ENCODE measurements around the gene GALP.

DNA sequence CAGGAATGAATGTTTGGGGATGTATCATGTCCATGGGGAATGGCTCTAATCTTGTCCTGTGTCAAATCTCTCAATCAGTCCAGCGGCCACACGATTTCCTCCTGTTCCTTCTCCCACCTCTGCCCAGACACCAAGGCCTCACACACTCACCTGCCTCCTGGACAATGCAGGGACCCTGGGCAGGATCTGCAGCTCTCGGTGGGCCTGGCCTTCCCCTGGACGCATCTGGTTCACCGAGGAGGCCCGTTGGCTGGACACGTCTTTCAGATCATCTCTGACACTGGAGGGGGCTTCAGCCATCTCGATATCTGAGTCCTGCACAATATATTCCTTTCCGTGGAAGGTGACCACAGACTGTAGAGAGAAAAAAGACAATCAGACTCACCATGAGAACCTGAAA is 47.7 kb downstream of the GALP start:
- TF ChIP-seq, protein P1, sequence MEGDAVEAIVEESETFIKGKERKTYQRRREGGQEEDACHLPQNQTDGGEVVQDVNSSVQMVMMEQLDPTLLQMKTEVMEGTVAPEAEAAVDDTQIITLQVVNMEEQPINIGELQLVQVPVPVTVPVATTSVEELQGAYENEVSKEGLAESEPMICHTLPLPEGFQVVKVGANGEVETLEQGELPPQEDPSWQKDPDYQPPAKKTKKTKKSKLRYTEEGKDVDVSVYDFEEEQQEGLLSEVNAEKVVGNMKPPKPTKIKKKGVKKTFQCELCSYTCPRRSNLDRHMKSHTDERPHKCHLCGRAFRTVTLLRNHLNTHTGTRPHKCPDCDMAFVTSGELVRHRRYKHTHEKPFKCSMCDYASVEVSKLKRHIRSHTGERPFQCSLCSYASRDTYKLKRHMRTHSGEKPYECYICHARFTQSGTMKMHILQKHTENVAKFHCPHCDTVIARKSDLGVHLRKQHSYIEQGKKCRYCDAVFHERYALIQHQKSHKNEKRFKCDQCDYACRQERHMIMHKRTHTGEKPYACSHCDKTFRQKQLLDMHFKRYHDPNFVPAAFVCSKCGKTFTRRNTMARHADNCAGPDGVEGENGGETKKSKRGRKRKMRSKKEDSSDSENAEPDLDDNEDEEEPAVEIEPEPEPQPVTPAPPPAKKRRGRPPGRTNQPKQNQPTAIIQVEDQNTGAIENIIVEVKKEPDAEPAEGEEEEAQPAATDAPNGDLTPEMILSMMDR (IDR thresholded peaks at IDR 0.05; ENCODE audit: low read depth, low read length): no peak
- no peak for TF ChIP-seq POLR2A (IDR thresholded peaks at IDR 0.05; ENCODE audit: extremely low read depth, insufficient read length)
- TF ChIP-seq MYC (IDR thresholded peaks at IDR 0.05; ENCODE audit: low read depth, low read length): no peak
- TF ChIP-seq, protein P2, sequence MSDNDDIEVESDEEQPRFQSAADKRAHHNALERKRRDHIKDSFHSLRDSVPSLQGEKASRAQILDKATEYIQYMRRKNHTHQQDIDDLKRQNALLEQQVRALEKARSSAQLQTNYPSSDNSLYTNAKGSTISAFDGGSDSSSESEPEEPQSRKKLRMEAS (IDR thresholded peaks at IDR 0.05; ENCODE audit: low read depth, low read length): no peak

All from NB4 (cell line).